ENCODE data around the gene PLCB2. TPM values are rescaled to one million over a fixed set of nuclear protein-coding genes. Genes with fewer than 3 reads are reported as not detected.

PLCB2 gene
- total RNA-seq, 4 donors from 2014 or later, result 0.34 to 3.0 (median 2.0) TPM

DNA sequence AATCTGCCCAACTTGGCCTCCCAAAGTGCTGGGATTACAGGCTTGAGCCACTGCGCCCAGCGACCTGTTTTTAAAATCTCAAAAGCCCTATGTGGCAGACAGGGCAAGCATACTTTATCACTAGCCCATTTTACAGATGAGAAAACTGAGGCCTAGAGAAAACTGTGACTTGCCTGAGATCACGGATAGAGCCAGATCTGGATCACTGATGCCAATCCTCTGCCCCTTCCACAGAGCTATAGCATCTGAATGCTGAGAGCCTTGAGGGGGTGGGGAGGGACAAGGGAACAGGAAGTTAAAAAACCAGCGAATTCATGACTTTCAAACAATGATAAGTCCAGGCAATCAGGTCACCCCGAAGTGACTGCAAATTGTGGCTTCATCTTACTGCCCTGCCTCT, 32.2 kb downstream of the PLCB2 start:
- TF ChIP-seq POLR2AphosphoS5 (IDR thresholded peaks at IDR 0.05), result no peak
- no peak for TF ChIP-seq POLR2A (IDR thresholded peaks at IDR 0.05)
- no peak for TF ChIP-seq EP300 (IDR thresholded peaks at IDR 0.05)
- TF ChIP-seq, protein P1, sequence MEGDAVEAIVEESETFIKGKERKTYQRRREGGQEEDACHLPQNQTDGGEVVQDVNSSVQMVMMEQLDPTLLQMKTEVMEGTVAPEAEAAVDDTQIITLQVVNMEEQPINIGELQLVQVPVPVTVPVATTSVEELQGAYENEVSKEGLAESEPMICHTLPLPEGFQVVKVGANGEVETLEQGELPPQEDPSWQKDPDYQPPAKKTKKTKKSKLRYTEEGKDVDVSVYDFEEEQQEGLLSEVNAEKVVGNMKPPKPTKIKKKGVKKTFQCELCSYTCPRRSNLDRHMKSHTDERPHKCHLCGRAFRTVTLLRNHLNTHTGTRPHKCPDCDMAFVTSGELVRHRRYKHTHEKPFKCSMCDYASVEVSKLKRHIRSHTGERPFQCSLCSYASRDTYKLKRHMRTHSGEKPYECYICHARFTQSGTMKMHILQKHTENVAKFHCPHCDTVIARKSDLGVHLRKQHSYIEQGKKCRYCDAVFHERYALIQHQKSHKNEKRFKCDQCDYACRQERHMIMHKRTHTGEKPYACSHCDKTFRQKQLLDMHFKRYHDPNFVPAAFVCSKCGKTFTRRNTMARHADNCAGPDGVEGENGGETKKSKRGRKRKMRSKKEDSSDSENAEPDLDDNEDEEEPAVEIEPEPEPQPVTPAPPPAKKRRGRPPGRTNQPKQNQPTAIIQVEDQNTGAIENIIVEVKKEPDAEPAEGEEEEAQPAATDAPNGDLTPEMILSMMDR (IDR thresholded peaks at IDR 0.05), result no peak
- H3K27me3 ChIP-seq, result peaks cover 19% of the 10 kb centered on the region
- DNase-seq (ENCODE audit: low spot score in 2 of 2), result no peak
- no peaks in the 10 kb centered on the region for H3K9me3 ChIP-seq
- peaks cover 30% of the 10 kb centered on the region for H3K36me3 ChIP-seq
- WGBS, result 82% methylated on average over 5 of the region's 5 CpGs
- no peak overlapping the region for H3K4me3 ChIP-seq
- peaks cover 16% of the 10 kb centered on the region for H3K4me1 ChIP-seq
- no peak overlapping the region for H3K27ac ChIP-seq

DNA sequence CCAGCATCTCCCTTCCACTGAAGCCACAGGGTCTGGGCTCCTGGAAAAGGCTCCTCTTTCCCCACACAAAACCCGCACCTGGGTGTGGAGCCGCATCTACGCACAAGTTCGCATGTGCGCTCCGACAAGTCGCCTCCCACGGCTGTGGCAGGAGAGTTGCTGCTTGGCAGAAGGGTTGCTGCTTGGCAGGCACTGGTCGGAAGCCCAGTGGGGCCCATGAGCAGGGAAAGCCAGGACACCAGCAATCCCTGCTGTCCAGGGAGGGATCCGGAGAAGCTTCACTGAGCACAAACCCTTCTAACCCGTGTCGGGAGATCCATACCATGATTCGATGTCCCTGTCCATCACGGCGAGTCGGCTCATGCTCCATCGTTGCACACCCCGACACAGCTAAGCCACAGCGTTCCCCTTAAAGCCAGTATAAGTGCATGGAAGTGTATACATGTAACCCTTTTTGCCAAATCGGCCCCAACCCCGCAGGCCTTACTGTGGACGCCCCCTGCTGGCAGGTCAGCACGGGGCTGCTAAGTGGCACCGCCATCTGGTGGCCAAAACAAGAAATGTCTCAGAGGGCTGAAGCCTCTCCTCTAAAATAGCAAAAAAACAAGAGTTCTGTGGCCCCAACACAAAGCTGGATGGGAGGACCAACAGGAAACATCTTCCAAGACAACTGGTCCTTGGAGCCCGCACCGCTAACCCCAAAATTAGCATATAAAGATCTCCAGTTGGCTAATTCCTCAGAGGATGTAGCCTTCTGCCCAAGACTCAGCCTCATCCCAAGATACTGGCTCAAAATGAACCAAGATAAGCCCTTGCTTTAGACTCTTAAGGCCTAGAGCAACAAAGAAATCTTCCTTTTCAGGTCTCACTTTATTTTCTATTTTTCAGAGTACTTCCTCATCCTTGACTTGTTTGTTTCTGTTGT, 33.1 kb downstream of the PLCB2 start:
- 51% methylated on average over 24 of the region's 26 CpGs for WGBS

DNA sequence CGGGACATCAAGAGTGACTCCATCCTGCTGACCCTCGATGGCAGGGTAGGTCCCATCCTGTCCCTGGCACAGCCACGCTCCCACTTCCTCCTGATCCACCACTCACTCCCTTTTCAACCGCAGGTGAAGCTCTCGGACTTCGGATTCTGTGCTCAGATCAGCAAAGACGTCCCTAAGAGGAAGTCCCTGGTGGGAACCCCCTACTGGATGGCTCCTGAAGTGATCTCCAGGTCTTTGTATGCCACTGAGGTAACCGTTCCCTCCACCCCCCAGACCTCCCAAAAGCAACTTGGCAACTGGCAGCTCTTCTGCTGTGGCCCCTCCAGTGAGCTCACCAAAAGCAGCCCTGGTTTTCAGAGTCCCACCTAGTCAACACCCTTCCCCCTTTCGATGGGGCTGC, 34.3 kb downstream of the PLCB2 start:
- Histone ChIP-seq H3K36me3 (peaks cover 30% of the 10 kb centered on the region), H3K9me3 (no peaks in the 10 kb centered on the region), H3K27ac (no peak overlapping the region), H3K4me1 (peaks cover 5% of the 10 kb centered on the region), H3K4me3 (no peak overlapping the region), H3K27me3 (peaks cover 3% of the 10 kb centered on the region)
- 75% methylated on average over 9 of the region's 9 CpGs for WGBS
- TF ChIP-seq, protein P1 (IDR thresholded peaks at IDR 0.05), result no peak
- TF ChIP-seq POLR2AphosphoS5 (IDR thresholded peaks at IDR 0.05), result no peak
- no peak for TF ChIP-seq POLR2A (IDR thresholded peaks at IDR 0.05)
- no peak for TF ChIP-seq EP300 (IDR thresholded peaks at IDR 0.05)
- DNase-seq (ENCODE audit: low spot score in 2 of 2), result no peak

More for the DNA sequence above, 33.1 kb downstream of the PLCB2 start:
- Histone ChIP-seq H3K9me3 (no peaks in the 10 kb centered on the region), H3K27me3 (peaks cover 10% of the 10 kb centered on the region), H3K27ac (no peak overlapping the region), H3K36me3 (peaks cover 30% of the 10 kb centered on the region), H3K4me1 (peaks cover 10% of the 10 kb centered on the region), H3K4me3 (no peak overlapping the region)
- peak in 1 of 2 donors; percentile 85 for DNase-seq (ENCODE audit: low spot score in 2 of 2)
- TF ChIP-seq, protein P1 (IDR thresholded peaks at IDR 0.05), result peak; percentile 99 to 100
- no peak for TF ChIP-seq POLR2A (IDR thresholded peaks at IDR 0.05)

DNA sequence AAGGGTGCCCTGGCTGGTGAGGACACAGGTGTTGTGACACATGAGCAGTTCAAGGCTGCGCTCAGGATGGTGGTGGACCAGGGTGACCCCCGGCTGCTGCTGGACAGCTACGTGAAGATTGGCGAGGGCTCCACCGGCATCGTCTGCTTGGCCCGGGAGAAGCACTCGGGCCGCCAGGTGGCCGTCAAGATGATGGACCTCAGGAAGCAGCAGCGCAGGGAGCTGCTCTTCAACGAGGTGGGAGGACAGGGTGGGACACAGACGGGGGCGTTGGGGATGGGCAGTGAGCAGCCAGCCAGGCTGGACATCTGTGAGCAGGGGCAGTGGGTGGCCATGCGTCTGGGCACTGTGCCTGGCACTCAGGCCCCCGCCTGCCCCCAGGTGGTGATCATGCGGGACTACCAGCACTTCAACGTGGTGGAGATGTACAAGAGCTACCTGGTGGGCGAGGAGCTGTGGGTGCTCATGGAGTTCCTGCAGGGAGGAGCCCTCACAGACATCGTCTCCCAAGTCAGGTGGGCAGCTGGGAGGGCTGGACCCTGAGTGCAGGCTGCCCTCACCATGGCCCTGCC, 35.2 kb downstream of the PLCB2 start:
- Histone ChIP-seq H3K36me3 (peaks cover 30% of the 10 kb centered on the region), H3K4me1 (peaks cover 5% of the 10 kb centered on the region), H3K4me3 (no peak overlapping the region), H3K9me3 (no peaks in the 10 kb centered on the region), H3K27me3 (peaks cover under 1% of the 10 kb centered on the region), H3K27ac (no peak overlapping the region)
- 74% methylated on average over 10 of the region's 20 CpGs for WGBS
- no peak for TF ChIP-seq EP300 (IDR thresholded peaks at IDR 0.05)
- no peak for TF ChIP-seq POLR2A (IDR thresholded peaks at IDR 0.05)
- TF ChIP-seq POLR2AphosphoS5 (IDR thresholded peaks at IDR 0.05), result no peak
- TF ChIP-seq, protein P1 (IDR thresholded peaks at IDR 0.05), result no peak
- no peak for DNase-seq (ENCODE audit: low spot score in 2 of 2)

All from suprapubic skin (tissue), 4 donors.